Measurements from ENCODE around the gene CPT1A. TPM values are rescaled to one million over a fixed set of nuclear protein-coding genes. Genes with fewer than 3 reads are reported as not detected.
A peak's percentile ranks its signal among the peaks of the same experiment; 100 is the strongest.

Gene CPT1A
- total RNA-seq, 1 experiment from 2014 or later: 36.3 TPM

DNA sequence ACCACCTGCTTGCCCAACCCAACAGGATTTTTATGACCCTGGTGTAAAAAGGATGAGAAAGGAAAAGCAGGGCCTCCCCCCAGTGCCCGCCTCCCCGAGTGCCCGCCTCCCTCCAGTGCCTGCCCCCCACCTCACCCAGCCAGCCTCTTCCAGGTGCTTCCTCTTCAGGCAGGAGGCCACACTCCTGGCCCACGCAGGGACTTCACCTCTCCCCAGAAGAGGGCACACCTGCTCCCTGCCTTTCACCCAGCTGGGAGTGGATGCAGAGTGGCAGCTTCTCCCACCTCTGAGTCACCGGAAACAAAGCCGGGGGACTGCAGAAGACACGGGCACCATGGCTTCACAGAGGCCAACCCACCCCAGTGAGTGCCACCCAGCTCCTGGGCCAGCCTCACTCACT is 16.1 kb downstream of the CPT1A start:
- no peaks in the 10 kb centered on the region for H3K79me2 ChIP-seq (ENCODE audit: low read depth)
- ChIA-PET POLR2A (ENCODE audit: unreplicated experiment) (no interaction called here), CTCF (interaction anchor here (0.6 to 1.1 kb wide), 2 partner anchors 19 to 56 kb away, joined by 3 to 4 read pairs; no protein-coding TSS in a partner anchor)
- H3K27ac ChIP-seq: no peak overlapping the region
- no peaks in the 10 kb centered on the region for H3K4me1 ChIP-seq (replicated peaks; ENCODE audit: insufficient read depth)
- H3K36me3 ChIP-seq (ENCODE audit: low read depth): no peaks in the 10 kb centered on the region
- peak; percentile 53 to 73 for DNase-seq
- no peaks in the 10 kb centered on the region for H3K27me3 ChIP-seq (ENCODE audit: insufficient read depth, low read depth)
- no peak for TF ChIP-seq EZH2 (IDR thresholded peaks at IDR 0.05; ENCODE audit: low read depth)
- TF ChIP-seq, protein P1, sequence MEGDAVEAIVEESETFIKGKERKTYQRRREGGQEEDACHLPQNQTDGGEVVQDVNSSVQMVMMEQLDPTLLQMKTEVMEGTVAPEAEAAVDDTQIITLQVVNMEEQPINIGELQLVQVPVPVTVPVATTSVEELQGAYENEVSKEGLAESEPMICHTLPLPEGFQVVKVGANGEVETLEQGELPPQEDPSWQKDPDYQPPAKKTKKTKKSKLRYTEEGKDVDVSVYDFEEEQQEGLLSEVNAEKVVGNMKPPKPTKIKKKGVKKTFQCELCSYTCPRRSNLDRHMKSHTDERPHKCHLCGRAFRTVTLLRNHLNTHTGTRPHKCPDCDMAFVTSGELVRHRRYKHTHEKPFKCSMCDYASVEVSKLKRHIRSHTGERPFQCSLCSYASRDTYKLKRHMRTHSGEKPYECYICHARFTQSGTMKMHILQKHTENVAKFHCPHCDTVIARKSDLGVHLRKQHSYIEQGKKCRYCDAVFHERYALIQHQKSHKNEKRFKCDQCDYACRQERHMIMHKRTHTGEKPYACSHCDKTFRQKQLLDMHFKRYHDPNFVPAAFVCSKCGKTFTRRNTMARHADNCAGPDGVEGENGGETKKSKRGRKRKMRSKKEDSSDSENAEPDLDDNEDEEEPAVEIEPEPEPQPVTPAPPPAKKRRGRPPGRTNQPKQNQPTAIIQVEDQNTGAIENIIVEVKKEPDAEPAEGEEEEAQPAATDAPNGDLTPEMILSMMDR (conservative IDR thresholded peaks at IDR 0.05): peak; percentile 41; the same call in 1 of the 2 replicates
- no peaks in the 10 kb centered on the region for H3K9me3 ChIP-seq (ENCODE audit: insufficient read depth, low read depth)
- no peak overlapping the region for H3K4me3 ChIP-seq
- no peaks in the 10 kb centered on the region for H3F3A ChIP-seq (ENCODE audit: insufficient read depth, low read depth)
- BruUV-seq (replicated peaks): no TSS peak
- intact Hi-C loops (cut with micrococcal nuclease; ENCODE audit: unreplicated experiment): no loop called here
- no peak overlapping the region for H3K4me2 ChIP-seq
- H4K20me1 ChIP-seq (ENCODE audit: insufficient read depth): peaks cover 12% of the 10 kb centered on the region
- no peaks in the 10 kb centered on the region for H3K9me2 ChIP-seq (ENCODE audit: insufficient read depth)
- no peak overlapping the region for H2AFZ ChIP-seq

DNA sequence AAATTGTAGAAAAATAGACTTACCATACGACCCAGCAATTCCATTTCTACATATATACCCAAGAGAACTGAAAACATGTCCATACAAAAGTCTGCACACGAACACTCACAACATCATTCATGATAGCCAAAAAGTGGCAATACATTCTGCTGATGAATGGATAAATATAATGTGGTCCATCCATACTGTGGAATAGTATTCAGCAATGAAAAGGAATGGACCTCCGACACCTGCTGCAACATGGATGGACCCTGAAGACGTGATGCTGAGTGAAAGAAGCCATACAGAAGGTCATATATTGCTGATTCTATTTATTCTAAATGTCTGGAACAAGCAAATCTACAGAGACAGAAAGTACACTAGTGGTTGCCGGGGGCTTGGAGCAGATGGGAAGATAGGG is 19.2 kb downstream of the CPT1A start:
- Histone ChIP-seq H3K27me3 (ENCODE audit: insufficient read depth, low read depth) (no peaks in the 10 kb centered on the region), H3F3A (ENCODE audit: insufficient read depth, low read depth) (no peaks in the 10 kb centered on the region), H4K20me1 (ENCODE audit: insufficient read depth) (peaks cover 12% of the 10 kb centered on the region), H3K9me3 (ENCODE audit: insufficient read depth, low read depth) (no peaks in the 10 kb centered on the region), H3K9me2 (ENCODE audit: insufficient read depth) (no peaks in the 10 kb centered on the region), H3K36me3 (ENCODE audit: low read depth) (no peaks in the 10 kb centered on the region), H3K4me1 (replicated peaks; ENCODE audit: insufficient read depth) (no peaks in the 10 kb centered on the region), H3K79me2 (ENCODE audit: low read depth) (no peaks in the 10 kb centered on the region), H2AFZ (no peak overlapping the region), H3K4me2 (no peak overlapping the region), H3K4me3 (no peak overlapping the region), H3K27ac (no peak overlapping the region)
- ChIA-PET CTCF (no interaction called here), POLR2A (ENCODE audit: unreplicated experiment) (no interaction called here)
- DNase-seq: no peak
- no TSS peak for BruUV-seq (replicated peaks)
- TF ChIP-seq EZH2 (IDR thresholded peaks at IDR 0.05; ENCODE audit: low read depth): no peak
- TF ChIP-seq, protein P1 (conservative IDR thresholded peaks at IDR 0.05): no peak
- intact Hi-C loops (cut with micrococcal nuclease; ENCODE audit: unreplicated experiment): no loop called here

DNA sequence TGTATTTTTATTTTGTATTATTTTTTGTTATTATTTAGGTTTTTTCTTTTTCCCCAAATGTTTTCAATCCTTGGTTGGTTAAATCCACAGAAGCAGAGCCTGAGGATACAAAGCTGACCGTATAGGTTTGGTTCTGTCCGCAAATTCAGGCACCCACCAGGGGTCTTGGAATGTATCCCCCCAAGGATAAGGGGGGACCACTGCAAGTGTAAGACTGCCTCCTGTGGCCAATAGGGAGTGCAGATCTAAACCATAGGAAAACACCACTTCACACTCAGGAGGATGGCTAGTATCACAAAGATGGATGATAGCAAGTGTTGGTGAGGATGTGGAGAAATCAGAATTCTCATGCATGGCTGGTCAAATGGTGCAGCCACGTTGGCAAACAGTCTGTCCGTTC is 20.0 kb downstream of the CPT1A start:
- no peak overlapping the region for H2AFZ ChIP-seq
- H3K4me2 ChIP-seq: no peak overlapping the region
- no peak overlapping the region for H3K4me3 ChIP-seq
- TF ChIP-seq EZH2 (IDR thresholded peaks at IDR 0.05; ENCODE audit: low read depth): no peak
- TF ChIP-seq, protein P1 (conservative IDR thresholded peaks at IDR 0.05): no peak; the same call in 1 of the 2 replicates
- no peaks in the 10 kb centered on the region for H3K9me2 ChIP-seq (ENCODE audit: insufficient read depth)
- no peaks in the 10 kb centered on the region for H3K36me3 ChIP-seq (ENCODE audit: low read depth)
- no peak for DNase-seq
- CTCF ChIA-PET: no interaction called here
- BruUV-seq (replicated peaks): no TSS peak
- H3K9me3 ChIP-seq (ENCODE audit: insufficient read depth, low read depth): no peaks in the 10 kb centered on the region
- H3K27ac ChIP-seq: no peak overlapping the region
- H3K4me1 ChIP-seq (replicated peaks; ENCODE audit: insufficient read depth): no peaks in the 10 kb centered on the region
- no peaks in the 10 kb centered on the region for H3F3A ChIP-seq (ENCODE audit: insufficient read depth, low read depth)
- POLR2A ChIA-PET (ENCODE audit: unreplicated experiment): no interaction called here
- intact Hi-C loops (cut with micrococcal nuclease; ENCODE audit: unreplicated experiment): loop anchor here (1.0 kb wide), 1 partner anchor 10 kb away; no protein-coding TSS in a partner anchor
- no peaks in the 10 kb centered on the region for H3K27me3 ChIP-seq (ENCODE audit: insufficient read depth, low read depth)
- peaks cover 12% of the 10 kb centered on the region for H4K20me1 ChIP-seq (ENCODE audit: insufficient read depth)
- no peaks in the 10 kb centered on the region for H3K79me2 ChIP-seq (ENCODE audit: low read depth)

All from PC-9 (cell line).